Measurements from ENCODE around the gene B3GNT3.

B3GNT3 gene

GRCh38 chr19:17843292-17843827 is 48.4 kb downstream of the B3GNT3 start:
- Histone ChIP-seq H3K9ac (ENCODE audit: low read depth, low read length) (no peak overlapping the region), H3K36me3 (ENCODE audit: insufficient read depth, low read length) (no peaks in the 10 kb centered on the region), H3K4me1 (ENCODE audit: insufficient read depth, low read length) (no peaks in the 10 kb centered on the region), H3K9me3 (ENCODE audit: control insufficient read depth, insufficient read depth, low read length) (no peaks in the 10 kb centered on the region)

GRCh38 chr19:17843908-17844490 is 49.1 kb downstream of the B3GNT3 start:
- H3K9ac ChIP-seq (ENCODE audit: low read depth, low read length): no peak overlapping the region
- H3K4me1 ChIP-seq (ENCODE audit: insufficient read depth, low read length): no peaks in the 10 kb centered on the region
- H3K36me3 ChIP-seq (ENCODE audit: insufficient read depth, low read length): no peaks in the 10 kb centered on the region
- no peaks in the 10 kb centered on the region for H3K9me3 ChIP-seq (ENCODE audit: control insufficient read depth, insufficient read depth, low read length)

GRCh38 chr19:17846146-17846545 is 51.2 kb downstream of the B3GNT3 start:
- H3K4me1 ChIP-seq (ENCODE audit: insufficient read depth, low read length): peaks cover 7% of the 10 kb centered on the region; the same call in 1 of the 2 replicates

GRCh38 chr19:17847538-17848366 is 52.8 kb downstream of the B3GNT3 start, which contains the start of gene JAK3:
Gene JAK3 (minus strand): TSS chr19:17847982. CDS start chr19:17844417, 3,565 bp downstream.
- peak within 1 kb of the TSS; percentile 54; the same call in 1 of the 2 replicates for H3K9ac ChIP-seq (ENCODE audit: low read depth, low read length)
- peaks cover 7% of the 10 kb centered on the region; the same call in 1 of the 2 replicates for H3K4me1 ChIP-seq (ENCODE audit: insufficient read depth, low read length)
- no peaks in the 10 kb centered on the region for H3K36me3 ChIP-seq (ENCODE audit: insufficient read depth, low read length)
- no peaks in the 10 kb centered on the region for H3K9me3 ChIP-seq (ENCODE audit: control insufficient read depth, insufficient read depth, low read length)

More at GRCh38 chr19:17846146-17846545, 51.2 kb downstream of the B3GNT3 start:
- no peaks in the 10 kb centered on the region for H3K9me3 ChIP-seq (ENCODE audit: control insufficient read depth, insufficient read depth, low read length)
- no peak overlapping the region for H3K9ac ChIP-seq (ENCODE audit: low read depth, low read length)
- no peaks in the 10 kb centered on the region for H3K36me3 ChIP-seq (ENCODE audit: insufficient read depth, low read length)

GRCh38 chr19:17848595-17849292 is 53.8 kb downstream of the B3GNT3 start:
- H3K4me1 ChIP-seq (ENCODE audit: insufficient read depth, low read length): peaks cover 7% of the 10 kb centered on the region; the same call in 1 of the 2 replicates
- no peak overlapping the region for H3K9ac ChIP-seq (ENCODE audit: low read depth, low read length)
- no peaks in the 10 kb centered on the region for H3K9me3 ChIP-seq (ENCODE audit: control insufficient read depth, insufficient read depth, low read length)
- no peaks in the 10 kb centered on the region for H3K36me3 ChIP-seq (ENCODE audit: insufficient read depth, low read length)

- Histone ChIP-seq H3K9me3 (ENCODE audit: control insufficient read depth, insufficient read depth, low read length) (no peaks in the 10 kb centered on the region), H3K9ac (ENCODE audit: low read depth, low read length) (no peak overlapping the region), H3K36me3 (ENCODE audit: insufficient read depth, low read length) (no peaks in the 10 kb centered on the region), H3K4me1 (ENCODE audit: insufficient read depth, low read length) (peaks cover 7% of the 10 kb centered on the region; the same call in 1 of the 2 replicates)
Measured at GRCh38 chr19:17854061-17854460, 59.1 kb downstream of the B3GNT3 start.

GRCh38 chr19:17855280-17856152 is 60.6 kb downstream of the B3GNT3 start:
- peaks cover 3% of the 10 kb centered on the region; the same call in 1 of the 2 replicates for H3K4me1 ChIP-seq (ENCODE audit: insufficient read depth, low read length)
- no peaks in the 10 kb centered on the region for H3K9me3 ChIP-seq (ENCODE audit: control insufficient read depth, insufficient read depth, low read length)
- H3K36me3 ChIP-seq (ENCODE audit: insufficient read depth, low read length): peaks cover 5% of the 10 kb centered on the region; the same call in 1 of the 2 replicates
- H3K9ac ChIP-seq (ENCODE audit: low read depth, low read length): no peak overlapping the region

- 0 out of 2 replicates have a peak, but pooled peaks cover 4% of the 10 kb centered on the region for H3K4me1 ChIP-seq (ENCODE audit: insufficient read depth, low read length)
- peak within 1 kb of the TSS; percentile 93 for H3K9ac ChIP-seq (ENCODE audit: low read depth, low read length)
- no peaks in the 10 kb centered on the region for H3K9me3 ChIP-seq (ENCODE audit: control insufficient read depth, insufficient read depth, low read length)
- H3K36me3 ChIP-seq (ENCODE audit: insufficient read depth, low read length): peaks cover 33% of the 10 kb centered on the region
Measured at GRCh38 chr19:17859533-17860330, 64.8 kb downstream of the B3GNT3 start, which contains the start of gene RPL18A. Gene RPL18A (plus strand): TSS chr19:17859910. CDS start chr19:17859957, 47 bp downstream.

GRCh38 chr19:17860331-17860992 is 65.5 kb downstream of the B3GNT3 start:
- Histone ChIP-seq H3K9ac (ENCODE audit: low read depth, low read length) (peak overlapping the region; percentile 93), H3K36me3 (ENCODE audit: insufficient read depth, low read length) (peaks cover 33% of the 10 kb centered on the region), H3K9me3 (ENCODE audit: control insufficient read depth, insufficient read depth, low read length) (no peaks in the 10 kb centered on the region), H3K4me1 (ENCODE audit: insufficient read depth, low read length) (0 out of 2 replicates have a peak, but pooled peaks cover 4% of the 10 kb centered on the region)

GRCh38 chr19:17860993-17861360 is 66.0 kb downstream of the B3GNT3 start:
- Histone ChIP-seq H3K9me3 (ENCODE audit: control insufficient read depth, insufficient read depth, low read length) (no peaks in the 10 kb centered on the region), H3K36me3 (ENCODE audit: insufficient read depth, low read length) (peaks cover 33% of the 10 kb centered on the region), H3K4me1 (ENCODE audit: insufficient read depth, low read length) (0 out of 2 replicates have a peak, but pooled peaks cover 4% of the 10 kb centered on the region), H3K9ac (ENCODE audit: low read depth, low read length) (peak overlapping the region; percentile 93)

GRCh38 chr19:17861542-17862402 is 66.8 kb downstream of the B3GNT3 start:
- H3K36me3 ChIP-seq (ENCODE audit: insufficient read depth, low read length): peaks cover 33% of the 10 kb centered on the region
- 0 out of 2 replicates have a peak, but pooled peaks cover 4% of the 10 kb centered on the region for H3K4me1 ChIP-seq (ENCODE audit: insufficient read depth, low read length)
- no peak overlapping the region for H3K9ac ChIP-seq (ENCODE audit: low read depth, low read length)
- no peaks in the 10 kb centered on the region for H3K9me3 ChIP-seq (ENCODE audit: control insufficient read depth, insufficient read depth, low read length)
